COLO668 (cell line): ENCODE data around the gene CRAMP1.
A peak's percentile ranks its signal among the peaks of the same experiment; 100 is the strongest.
"Not testable (repeated sequence)": the region's sequence is repeated elsewhere in the genome, so short reads cannot be mapped to it uniquely, and the experiment has no call there.

ENCODE experiments used
- DNase-seq: peaks from one replicate; lab custom pipeline; 2025; ENCODE audit not compliant: unreplicated experiment; lab: John Stamatoyannopoulos, UW

The CRAMP1 gene

GRCh38 chr16:1595511-1595910 is 16.6 kb upstream of the CRAMP1 start:
- DNase-seq, result not testable (repeated sequence)

- no peak for DNase-seq
These were observed 15.6 kb upstream of the CRAMP1 start for GRCh38 chr16:1596516-1596915.

GRCh38 chr16:1597154-1597553 is 15.0 kb upstream of the CRAMP1 start:
- DNase-seq, result no peak

- no peak for DNase-seq
These were observed 11.1 kb upstream of the CRAMP1 start for GRCh38 chr16:1601031-1601430.

GRCh38 chr16:1601489-1601888 is 10.7 kb upstream of the CRAMP1 start:
- no peak for DNase-seq

- no peak for DNase-seq
These were observed 9.9 kb upstream of the CRAMP1 start for GRCh38 chr16:1602285-1602684.

- DNase-seq, result no peak
These were observed 5.4 kb upstream of the CRAMP1 start for GRCh38 chr16:1606774-1607173.

GRCh38 chr16:1607971-1608370 is 4.2 kb upstream of the CRAMP1 start:
- DNase-seq, result no peak

- DNase-seq, result peak; percentile 95
These were observed 1.9 kb upstream of the CRAMP1 start for GRCh38 chr16:1610071-1610898.

GRCh38 chr16:1610899-1611632 is 1.1 kb upstream of the CRAMP1 start:
- peak; percentile 37 for DNase-seq

- peak; percentile 28 for DNase-seq
These were observed 1.1 kb downstream of the CRAMP1 start for GRCh38 chr16:1613211-1613622.

GRCh38 chr16:1613728-1614455 is 1.7 kb downstream of the CRAMP1 start:
- DNase-seq, result peak; percentile 32

- peak; percentile 35 for DNase-seq
These were observed 2.4 kb downstream of the CRAMP1 start for GRCh38 chr16:1614456-1615102.

GRCh38 chr16:1615761-1616160 is 3.6 kb downstream of the CRAMP1 start:
- DNase-seq, result no peak

- no peak for DNase-seq
These were observed 7.8 kb downstream of the CRAMP1 start for GRCh38 chr16:1619976-1620375.

- no peak for DNase-seq
These were observed 8.2 kb downstream of the CRAMP1 start for GRCh38 chr16:1620391-1620790.

- DNase-seq, result no peak
These were observed 9.7 kb downstream of the CRAMP1 start for GRCh38 chr16:1621851-1622250.

- no peak for DNase-seq
These were observed 14.2 kb downstream of the CRAMP1 start for GRCh38 chr16:1626327-1626726.

- DNase-seq, result no peak
These were observed 14.6 kb downstream of the CRAMP1 start for GRCh38 chr16:1626776-1627175.

- no peak for DNase-seq
These were observed 18.5 kb downstream of the CRAMP1 start for GRCh38 chr16:1630450-1631213.
